GM23248 (cell line): ENCODE data around the gene FBXO9. TPM values are rescaled to one million over a fixed set of nuclear protein-coding genes. Genes with fewer than 3 reads are reported as not detected.

Source experiments
- DNase-seq: peaks from one replicate; pipeline ENCODE4 v3.0.0-alpha.2; 2015
- H2AFZ ChIP-seq: fragments of 200-600 bp; sonication (generic); 2 replicates; pipeline ENCODE4 v1.6.1; 2016; ENCODE audit warnings: antibody characterized with exemption
- H3F3A ChIP-seq: fragments of 200-600 bp; sonication (generic); 2 replicates; pipeline ENCODE4 v1.6.1; 2016; ENCODE audit warnings: mild to moderate bottlenecking, antibody characterized with exemption, mixed run types; ENCODE audit not compliant: insufficient read depth
- H3K27ac ChIP-seq: fragments of 200-600 bp; sonication (generic); 2 replicates; pipeline ENCODE4 v1.5.1; 2016; ENCODE audit warnings: mild to moderate bottlenecking
- H3K27me3 ChIP-seq: fragments of 200-600 bp; sonication (generic); replicated peaks from 2 replicates; pipeline ENCODE4 v1.6.1; 2016; ENCODE audit warnings: mild to moderate bottlenecking; ENCODE audit not compliant: insufficient read depth
- H3K36me3 ChIP-seq: fragments of 200-600 bp; sonication (generic); 2 replicates; pipeline ENCODE4 v1.6.1; 2016; ENCODE audit warnings: low read depth, mild to moderate bottlenecking
- H3K4me1 ChIP-seq: fragments of 200-600 bp; sonication (generic); 2 replicates; pipeline ENCODE4 v1.6.1; 2016; ENCODE audit warnings: mild to moderate bottlenecking; ENCODE audit not compliant: insufficient read depth
- H3K4me2 ChIP-seq: fragments of 200-600 bp; sonication (generic); one replicate; pipeline ENCODE4 v1.6.1; 2016; ENCODE audit warnings: mild to moderate bottlenecking; ENCODE audit not compliant: unreplicated experiment
- H3K4me3 ChIP-seq: fragments of 200-600 bp; sonication (generic); 2 replicates; pipeline ENCODE4 v1.5.1; 2016; ENCODE audit warnings: mild to moderate bottlenecking
- H3K79me2 ChIP-seq: fragments of 200-600 bp; sonication (generic); 2 replicates; pipeline ENCODE4 v1.6.1; 2016; ENCODE audit warnings: mild to moderate bottlenecking; ENCODE audit not compliant: insufficient read depth
- H3K9ac ChIP-seq: fragments of 200-600 bp; sonication (generic); 2 replicates; pipeline ENCODE4 v1.6.1; 2016; ENCODE audit warnings: mild to moderate bottlenecking
- H3K9me2 ChIP-seq: fragments of 200-600 bp; sonication (generic); 2 replicates; pipeline ENCODE4 v1.6.1; 2016; ENCODE audit warnings: mixed run types, mild to moderate bottlenecking, moderate library complexity; ENCODE audit not compliant: insufficient read depth
- H3K9me3 ChIP-seq: fragments of 200-600 bp; sonication (generic); one replicate; pipeline ENCODE4 v1.6.1; 2017; ENCODE audit warnings: low read depth
- H4K20me1 ChIP-seq: fragments of 200-600 bp; sonication (generic); 2 replicates; pipeline ENCODE4 v1.6.0; 2016; ENCODE audit not compliant: insufficient read depth
- EZH2 ChIP-seq: fragments of 200-600 bp; sonication (generic); IDR thresholded peaks from 2 replicates; pipeline ENCODE4 v1.6.1; 2018; ENCODE audit warnings: antibody characterized with exemption, mild to moderate bottlenecking; ENCODE audit not compliant: insufficient read depth, poor library complexity, severe bottlenecking
- EZH2phosphoT487 ChIP-seq: fragments of 200-600 bp; sonication (generic); IDR thresholded peaks from 2 replicates; pipeline ENCODE4 v1.6.1; 2018; ENCODE audit warnings: antibody characterized with exemption, moderate library complexity, mild to moderate bottlenecking, low read depth; ENCODE audit not compliant: insufficient read depth
- WGBS, 2 experiments: methylation state at CpG; one replicate each; pipeline ENCODE4 v1.1.6; 2015 to 2017; ENCODE audit warnings: low lambda C conversion rate in 2 of 2, low coverage in 1 of 2; ENCODE audit errors: missing lambda C conversion rate in 2 of 2; 5-methylcytosine and 5-hydroxymethylcytosine counted together
- in situ Hi-C: fragments of 300-500 bp; cut with MboI; formaldehyde crosslinking; loops from 2 replicates; pipeline ENCODE4 v1.15.0; 2020
- polyA plus RNA-seq: library from polyadenylated mRNA; unstranded; fragments of >200 nt; fragmentation: Nextera tagmentation; extraction: Ambion mirVana; gene quantifications from 2 replicates; pipeline ENCODE4 v1.2.1, GENCODE V29; 2016
- total RNA-seq: library from RNA; depleted of rRNA; stranded (reverse); fragments of >200 nt; shearing (Covaris generic); gene quantifications from 2 replicates; pipeline ENCODE4 v1.2.3, GENCODE V29; 2014

FBXO9 gene
- total and polyA plus RNA-seq, 2 experiments from 2014 or later = 56.5 to 59.6 TPM

GRCh38 chr6:53070806-53071205 lies 5.6 kb downstream of the FBXO9 start:
- H3F3A ChIP-seq = no peaks in the 10 kb centered on the region
- no peaks in the 10 kb centered on the region for H4K20me1 ChIP-seq
- no peak overlapping the region for H3K9ac ChIP-seq
- WGBS, 2 experiments = 0 to 16% methylated on average over 1 of the region's 1 CpG
- no peak overlapping the region for H3K4me2 ChIP-seq
- H3K9me3 ChIP-seq = no peaks in the 10 kb centered on the region
- peaks cover 26% of the 10 kb centered on the region for H3K36me3 ChIP-seq
- H2AFZ ChIP-seq = no peak overlapping the region
- H3K4me1 ChIP-seq = peaks cover 18% of the 10 kb centered on the region
- TF ChIP-seq EZH2 (no peak), EZH2phosphoT487 (no peak)
- peaks cover 69% of the 10 kb centered on the region for H3K79me2 ChIP-seq
- DNase-seq = no peak
- in situ Hi-C loops = no loop called here
- no peak overlapping the region for H3K27ac ChIP-seq
- no peaks in the 10 kb centered on the region for H3K27me3 ChIP-seq
- no peak overlapping the region for H3K4me3 ChIP-seq
- H3K9me2 ChIP-seq = no peaks in the 10 kb centered on the region

- H3K27me3 ChIP-seq = no peaks in the 10 kb centered on the region
- H3K4me1 ChIP-seq = no peaks in the 10 kb centered on the region
- peaks cover 34% of the 10 kb centered on the region for H3K79me2 ChIP-seq
- H3K4me3 ChIP-seq = no peak overlapping the region
- no peaks in the 10 kb centered on the region; the same call in 1 of the 2 replicates for H4K20me1 ChIP-seq
- H3K9ac ChIP-seq = no peak overlapping the region
- H3K27ac ChIP-seq = no peak overlapping the region
- TF ChIP-seq EZH2phosphoT487 (no peak), EZH2 (no peak)
- H3K36me3 ChIP-seq = peaks cover 47% of the 10 kb centered on the region
- no peaks in the 10 kb centered on the region for H3K9me2 ChIP-seq
- 97 to 98% methylated on average over 3 of the region's 3 CpGs for WGBS, 2 experiments
- no peak for DNase-seq
- in situ Hi-C loops = no loop called here
- no peaks in the 10 kb centered on the region for H3K9me3 ChIP-seq
- H3F3A ChIP-seq = no peaks in the 10 kb centered on the region
- no peak overlapping the region for H3K4me2 ChIP-seq
- H2AFZ ChIP-seq = no peak overlapping the region
Measured at GRCh38 chr6:53074347-53074746, 9.1 kb downstream of the FBXO9 start.

GRCh38 chr6:53080813-53081212 lies 15.6 kb downstream of the FBXO9 start:
- peaks cover 81% of the 10 kb centered on the region for H3K36me3 ChIP-seq
- in situ Hi-C loops = no loop called here

DNA sequence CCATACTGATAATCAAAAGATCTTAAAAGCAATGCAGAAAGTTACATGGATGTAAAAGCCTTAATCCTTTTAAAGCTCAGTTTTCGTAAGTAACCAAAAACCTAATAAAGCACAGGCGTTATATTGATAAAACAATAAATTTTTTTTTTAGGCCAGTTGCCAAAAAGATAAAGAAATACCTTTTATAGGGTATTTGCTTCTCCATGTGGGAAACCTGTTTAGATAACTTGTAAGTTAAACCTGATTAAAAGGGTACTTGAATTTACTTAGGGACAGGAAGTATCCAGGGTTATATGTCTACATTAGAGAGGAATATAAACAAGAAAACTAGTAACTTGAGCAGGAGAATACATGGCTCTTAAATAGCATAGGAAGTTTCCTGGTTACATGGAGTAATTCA lies 21.1 kb downstream of the FBXO9 start:
- no peak for DNase-seq
- Histone ChIP-seq H3K9me2 (no peaks in the 10 kb centered on the region), H4K20me1 (no peaks in the 10 kb centered on the region), H3K9me3 (no peaks in the 10 kb centered on the region), H3K4me3 (no peak overlapping the region), H3K4me1 (peaks cover 4% of the 10 kb centered on the region; the same call in 1 of the 2 replicates), H3F3A (no peaks in the 10 kb centered on the region), H3K27ac (no peak overlapping the region), H3K4me2 (no peak overlapping the region), H3K27me3 (no peaks in the 10 kb centered on the region), H2AFZ (no peak overlapping the region), H3K9ac (no peak overlapping the region), H3K79me2 (peaks cover 6% of the 10 kb centered on the region; the same call in 1 of the 2 replicates), H3K36me3 (peaks cover 62% of the 10 kb centered on the region)
- TF ChIP-seq EZH2 = no peak
- TF ChIP-seq EZH2phosphoT487 = no peak
- 48 to 50% methylated on average over 2 of the region's 2 CpGs for WGBS, 2 experiments
- in situ Hi-C loops = no loop called here

More at GRCh38 chr6:53080813-53081212, 15.6 kb downstream of the FBXO9 start:
- Histone ChIP-seq H4K20me1 (no peaks in the 10 kb centered on the region; the same call in 1 of the 2 replicates), H3K27me3 (no peaks in the 10 kb centered on the region), H3K79me2 (no peaks in the 10 kb centered on the region), H3K9me3 (no peaks in the 10 kb centered on the region), H3F3A (no peaks in the 10 kb centered on the region), H3K27ac (no peak overlapping the region), H3K4me3 (no peak overlapping the region), H3K9me2 (no peaks in the 10 kb centered on the region), H2AFZ (no peak overlapping the region), H3K4me1 (no peaks in the 10 kb centered on the region), H3K4me2 (no peak overlapping the region), H3K9ac (no peak overlapping the region)
- WGBS, 2 experiments = 81 to 92% methylated on average over 1 of the region's 1 CpG
- no peak for TF ChIP-seq EZH2phosphoT487
- no peak for TF ChIP-seq EZH2
- no peak for DNase-seq

- peaks cover 58% of the 10 kb centered on the region for H3K36me3 ChIP-seq
Measured at GRCh38 chr6:53089948-53090347, 24.7 kb downstream of the FBXO9 start.

More at GRCh38 chr6:53089948-53090347, 24.7 kb downstream of the FBXO9 start:
- Histone ChIP-seq H3F3A (peaks cover 8% of the 10 kb centered on the region; the same call in 1 of the 2 replicates), H2AFZ (no peak overlapping the region), H3K4me1 (peaks cover 7% of the 10 kb centered on the region), H3K79me2 (peaks cover 6% of the 10 kb centered on the region; the same call in 1 of the 2 replicates), H3K4me3 (no peak overlapping the region), H4K20me1 (no peaks in the 10 kb centered on the region), H3K27ac (no peak overlapping the region), H3K9me2 (no peaks in the 10 kb centered on the region), H3K9ac (no peak overlapping the region), H3K4me2 (no peak overlapping the region), H3K27me3 (no peaks in the 10 kb centered on the region), H3K9me3 (no peaks in the 10 kb centered on the region)
- TF ChIP-seq EZH2phosphoT487 (no peak), EZH2 (no peak)
- in situ Hi-C loops = no loop called here
- no peak for DNase-seq
